GM12864 (cell line): ENCODE results near the gene COL27A1.

Source experiments
- DNase-seq: peaks from one replicate; pipeline ENCODE4 v3.0.0-alpha.2; 2011; ENCODE audit warnings: low read depth
- H3K4me3 ChIP-seq: 2 replicates; pipeline ENCODE4 v1.5.1; 2011; ENCODE audit warnings: mild to moderate bottlenecking, low read depth, low read length, control low read depth
- CTCF ChIP-seq: IDR thresholded peaks from 2 replicates; pipeline ENCODE4 v1.5.1; 2011; ENCODE audit warnings: low read depth, mild to moderate bottlenecking, moderate library complexity, low read length, control low read depth, inconsistent platforms; ENCODE audit errors: missing control alignments

COL27A1 gene

GRCh38 chr9:114258866-114259797, 103.8 kb downstream of the COL27A1 start:
- no peak overlapping the region for H3K4me3 ChIP-seq
- no peak for DNase-seq
- no peak for TF ChIP-seq CTCF

- no peak overlapping the region for H3K4me3 ChIP-seq
- DNase-seq: no peak
- no peak for TF ChIP-seq CTCF
Measured at GRCh38 chr9:114259798-114260523, 104.6 kb downstream of the COL27A1 start.

GRCh38 chr9:114261026-114261425, 105.7 kb downstream of the COL27A1 start:
- H3K4me3 ChIP-seq: no peak overlapping the region
- no peak for DNase-seq
- no peak for TF ChIP-seq CTCF

GRCh38 chr9:114261987-114262386, 106.7 kb downstream of the COL27A1 start:
- no peak for TF ChIP-seq CTCF
- DNase-seq: no peak
- H3K4me3 ChIP-seq: no peak overlapping the region

GRCh38 chr9:114263853-114264510, 108.6 kb downstream of the COL27A1 start:
- no peak overlapping the region for H3K4me3 ChIP-seq
- no peak for TF ChIP-seq CTCF
- no peak for DNase-seq

- no peak overlapping the region for H3K4me3 ChIP-seq
- TF ChIP-seq CTCF: no peak
- no peak for DNase-seq
Measured at GRCh38 chr9:114264806-114265550, 109.6 kb downstream of the COL27A1 start.
